Measurements from ENCODE around the gene GGT1.
"Not testable (repeated sequence)": the region's sequence is repeated elsewhere in the genome, so short reads cannot be mapped to it uniquely, and the experiment has no call there.

The GGT1 gene

DNA sequence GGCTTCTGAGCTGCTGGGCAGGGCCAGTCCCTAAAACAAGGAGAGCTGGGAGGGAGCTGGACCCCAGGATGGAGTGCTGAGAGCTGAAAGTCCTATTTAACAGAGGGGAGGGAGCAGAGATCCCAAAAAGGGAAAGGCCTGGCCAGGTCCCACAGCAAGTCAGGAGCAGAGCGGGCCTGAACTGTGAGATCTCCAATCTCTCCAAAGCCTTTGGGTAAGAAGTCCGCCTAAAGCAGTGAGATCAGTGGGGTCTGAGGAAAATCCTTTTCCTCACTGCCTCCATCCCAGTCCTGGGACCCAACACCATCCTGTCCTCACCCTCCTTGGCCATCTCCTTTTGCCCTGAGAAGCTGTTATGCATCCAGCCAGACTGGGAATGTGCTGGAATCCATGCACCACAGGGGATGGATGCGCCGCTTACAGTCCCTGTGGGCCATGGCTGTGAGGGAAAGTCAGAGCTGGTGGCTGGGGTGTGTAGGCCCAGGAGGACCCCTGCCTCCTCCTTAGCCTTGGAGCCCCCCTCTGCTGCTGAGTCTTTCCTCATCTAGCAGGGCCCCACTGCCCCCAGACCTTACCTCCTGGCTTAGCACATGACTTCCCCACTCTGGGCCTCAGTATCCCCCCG is 18.7 kb upstream of the GGT1 start:
- DNase-seq: no peak

DNA sequence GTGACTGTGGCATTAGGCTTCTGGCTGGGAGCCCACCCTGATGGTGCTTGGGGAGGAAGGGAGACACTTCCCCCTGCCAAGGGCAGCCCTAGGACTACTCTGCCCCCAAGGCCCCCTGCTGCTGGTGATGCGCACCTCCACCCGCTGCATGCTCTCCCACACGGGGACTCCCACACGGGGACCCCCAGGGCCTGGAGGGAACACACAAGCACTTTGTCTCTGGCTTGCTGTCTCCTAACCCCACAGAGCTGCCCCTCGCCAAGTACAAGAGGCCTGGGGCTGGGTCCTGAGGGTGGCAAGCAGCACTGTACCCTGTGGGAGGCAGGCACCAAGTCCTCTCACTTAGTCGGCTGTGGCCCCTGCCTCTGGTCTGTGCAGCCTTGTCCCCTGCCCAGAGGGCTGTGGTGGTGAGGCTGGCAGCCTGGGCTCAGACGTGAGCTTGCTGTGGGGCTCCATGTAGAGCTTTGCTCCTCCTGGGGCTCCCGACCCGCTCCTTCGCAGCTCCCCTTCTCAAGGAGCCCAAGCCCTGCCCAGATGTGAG is 18.1 kb upstream of the GGT1 start:
- DNase-seq: no peak

DNA sequence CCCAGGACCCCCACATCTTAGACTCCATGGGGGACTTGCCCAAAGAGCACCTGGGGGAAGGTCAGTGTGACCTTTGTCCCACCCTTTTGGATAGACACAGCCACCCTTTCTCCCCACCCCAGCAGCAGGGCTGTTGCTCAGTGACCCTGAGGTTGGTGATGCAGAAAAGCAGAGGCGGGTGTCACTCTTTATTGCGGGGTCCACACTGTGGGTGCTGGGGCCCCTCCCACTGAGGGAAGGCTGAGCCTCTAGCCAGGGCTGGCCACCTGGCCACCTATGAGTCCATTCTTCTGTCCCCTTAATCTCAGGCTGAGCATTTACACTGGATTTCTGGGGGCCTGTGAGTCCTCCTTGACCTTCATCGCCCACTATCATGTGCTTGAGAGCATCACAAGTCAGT is 17.5 kb upstream of the GGT1 start:
- no peak for DNase-seq

DNA sequence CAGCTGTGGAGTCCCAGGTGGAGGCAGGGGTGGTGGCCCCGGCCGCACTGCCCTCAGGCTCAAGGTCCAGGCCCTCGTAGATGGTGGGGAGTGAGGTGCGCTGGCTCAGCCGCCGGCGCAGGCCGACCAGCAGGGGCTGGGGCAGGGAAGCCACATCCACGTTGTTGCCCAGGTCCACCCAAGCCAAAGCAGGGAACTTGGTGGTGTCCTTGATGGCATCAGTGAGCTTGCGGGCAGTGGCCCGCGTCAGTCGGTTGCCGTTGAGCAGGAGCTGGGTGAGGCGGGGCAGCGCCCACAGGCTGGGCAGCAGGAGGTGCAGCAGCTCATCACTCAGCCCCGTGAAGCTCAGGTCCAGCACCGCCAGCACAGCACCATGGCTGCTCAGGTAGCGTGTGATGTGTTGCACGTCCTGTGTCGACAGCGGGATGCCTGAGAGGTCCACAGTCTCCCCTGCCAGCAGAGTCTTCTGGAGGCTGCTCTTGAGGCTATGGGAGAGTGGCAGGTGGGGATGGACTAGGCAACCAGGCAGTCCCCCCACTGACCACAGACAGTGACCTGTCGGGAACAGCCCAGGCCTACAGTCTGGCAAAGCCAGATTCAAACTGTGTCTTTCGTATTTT is 17.0 kb upstream of the GGT1 start:
- no peak for DNase-seq

DNA sequence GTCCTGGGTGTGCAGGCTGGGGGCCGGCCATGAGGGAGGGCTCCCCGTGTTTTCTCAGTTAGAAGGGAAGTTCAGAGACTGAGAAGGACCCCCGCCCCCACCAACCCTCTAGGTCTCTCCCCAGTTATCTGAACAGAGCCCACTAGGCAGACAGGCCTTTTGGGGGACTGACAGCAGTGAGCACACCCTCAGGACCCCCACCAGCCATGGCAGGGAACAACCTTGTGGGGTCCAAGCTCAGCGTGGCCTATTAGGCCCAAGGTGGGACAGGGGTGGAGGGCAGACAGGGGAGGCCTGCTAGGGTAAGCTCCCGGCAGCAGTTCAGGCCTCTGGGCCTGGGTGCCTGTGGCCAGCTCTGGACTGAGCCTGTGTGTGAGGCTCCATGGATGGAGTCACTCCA is 15.7 kb upstream of the GGT1 start:
- DNase-seq: no peak

DNA sequence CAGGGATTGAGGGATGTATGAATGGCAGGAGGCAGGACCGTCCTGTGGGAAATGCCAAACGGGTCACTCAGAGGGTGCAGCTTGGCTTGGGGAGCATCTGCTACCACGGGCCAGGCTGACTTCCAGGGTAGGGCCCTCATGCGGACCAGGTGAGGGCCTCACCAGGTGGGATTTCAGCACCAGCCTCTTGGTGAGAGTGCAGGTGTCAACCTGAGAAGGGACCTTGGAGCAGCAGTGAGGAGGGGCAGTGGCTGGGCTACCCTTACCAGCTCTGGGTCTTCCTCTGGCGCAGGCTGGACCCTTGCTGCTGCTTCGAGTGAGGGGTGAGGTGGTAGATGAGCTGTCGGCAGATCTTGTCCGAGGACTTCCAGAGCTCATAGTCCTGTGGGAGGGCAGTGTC is 15.0 kb upstream of the GGT1 start:
- no peak for DNase-seq

DNA sequence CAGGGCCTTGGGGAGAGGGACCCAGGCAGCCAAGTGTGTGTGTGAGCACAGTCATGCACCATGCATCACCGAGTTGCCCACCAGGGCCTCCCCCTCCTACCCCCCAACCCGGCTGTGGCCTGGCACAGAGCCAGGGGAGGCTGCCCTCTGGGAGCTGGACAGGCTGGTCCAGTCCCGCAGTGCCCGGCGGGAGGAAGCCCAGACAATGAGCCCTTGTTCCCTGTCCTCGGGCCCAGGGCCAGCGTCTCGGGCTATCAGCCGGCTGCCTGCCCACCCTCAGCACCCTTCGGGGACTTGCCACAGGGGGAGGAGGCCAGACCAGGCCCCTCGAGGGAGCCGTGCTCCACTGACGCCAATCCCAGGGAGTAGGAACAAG is 14.6 kb upstream of the GGT1 start:
- no peak for DNase-seq

DNA sequence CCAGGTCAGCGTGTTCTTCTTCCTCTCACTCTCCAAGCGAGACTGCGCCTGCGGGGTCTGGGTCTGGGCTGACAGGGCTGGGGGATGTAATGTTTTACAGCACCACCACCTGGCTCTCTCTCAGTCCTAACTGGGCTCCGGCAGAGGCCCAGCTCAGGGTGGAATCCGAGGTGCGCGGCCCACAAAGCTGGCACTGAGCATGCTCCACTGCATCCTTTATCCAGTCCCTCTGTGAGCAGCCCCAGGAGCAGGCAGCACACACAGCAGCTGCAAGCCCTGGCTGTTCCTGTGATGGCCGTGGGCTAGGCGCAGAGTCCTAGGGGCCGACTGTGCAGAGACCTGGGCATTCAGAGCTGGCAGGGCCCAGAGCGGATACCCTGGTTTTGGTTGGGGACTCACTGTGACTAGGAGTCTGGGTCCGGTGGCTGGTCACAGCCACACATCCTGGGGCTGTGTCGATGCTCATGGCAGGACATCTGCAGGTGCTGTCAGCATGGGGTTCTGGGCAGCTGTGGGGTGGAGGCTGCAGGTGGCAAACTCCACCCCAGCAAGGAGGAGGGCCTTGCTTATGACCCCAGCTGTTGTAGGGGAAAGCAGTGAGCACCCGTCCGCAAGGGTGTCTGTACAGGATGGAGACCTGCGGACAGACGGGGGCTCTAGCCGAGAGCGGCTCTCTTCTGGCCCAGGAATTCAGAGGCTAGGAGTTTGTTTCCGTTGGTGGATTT is 14.1 kb upstream of the GGT1 start:
- no peak for DNase-seq

DNA sequence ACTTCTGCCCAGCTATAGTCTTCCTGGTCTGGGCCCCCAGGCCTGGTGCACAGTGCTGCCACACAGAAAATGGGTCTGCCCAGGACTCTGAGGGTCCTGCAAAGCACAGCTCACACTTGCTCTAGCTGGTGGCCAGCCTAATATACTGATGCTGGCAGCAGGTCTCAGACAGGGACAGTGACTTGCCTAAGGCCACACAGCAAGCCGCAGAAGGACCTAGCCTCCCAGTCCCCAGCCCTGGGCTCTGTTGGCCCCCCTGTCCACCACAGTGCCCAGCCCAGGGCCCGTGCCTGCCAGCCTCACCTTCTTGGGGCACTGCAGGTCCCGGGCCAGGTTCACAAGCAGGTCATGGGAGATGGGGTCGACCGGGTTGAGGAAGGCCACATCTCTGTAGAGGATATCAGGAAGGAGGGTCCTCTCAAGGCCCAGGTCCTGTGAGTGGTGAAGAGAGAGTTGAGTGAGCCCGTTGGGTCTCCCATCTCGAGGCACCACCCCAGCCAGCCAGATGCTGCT is 13.4 kb upstream of the GGT1 start:
- no peak for DNase-seq

DNA sequence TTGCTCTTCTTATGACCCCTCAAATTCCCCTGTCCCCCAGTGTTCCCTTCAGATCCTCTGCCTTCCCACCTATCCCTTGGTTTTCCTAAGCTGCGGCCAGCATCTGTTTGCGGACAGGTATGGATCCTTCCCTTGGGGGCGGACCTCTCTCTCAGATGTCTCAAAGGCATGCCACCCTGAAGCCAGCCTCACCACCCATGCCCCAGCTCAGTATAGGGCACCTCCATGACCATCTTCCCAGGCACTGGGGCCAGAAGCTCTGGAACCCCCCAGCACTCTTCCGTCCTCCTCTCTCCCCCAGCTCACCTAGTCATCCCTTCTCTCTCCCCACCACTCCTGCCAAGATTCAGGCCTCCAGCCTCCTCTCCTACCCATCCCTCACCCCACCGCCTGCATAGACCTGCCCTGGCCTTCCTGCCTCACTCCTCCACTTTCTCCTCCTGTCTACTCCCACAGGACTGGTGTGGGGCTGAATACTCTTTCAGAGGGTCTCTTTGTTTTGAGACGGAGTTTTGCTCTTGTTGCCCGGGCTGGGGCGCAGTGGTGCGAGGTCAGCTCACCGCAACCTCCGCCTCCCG is 12.3 kb upstream of the GGT1 start:
- no peak for DNase-seq

DNA sequence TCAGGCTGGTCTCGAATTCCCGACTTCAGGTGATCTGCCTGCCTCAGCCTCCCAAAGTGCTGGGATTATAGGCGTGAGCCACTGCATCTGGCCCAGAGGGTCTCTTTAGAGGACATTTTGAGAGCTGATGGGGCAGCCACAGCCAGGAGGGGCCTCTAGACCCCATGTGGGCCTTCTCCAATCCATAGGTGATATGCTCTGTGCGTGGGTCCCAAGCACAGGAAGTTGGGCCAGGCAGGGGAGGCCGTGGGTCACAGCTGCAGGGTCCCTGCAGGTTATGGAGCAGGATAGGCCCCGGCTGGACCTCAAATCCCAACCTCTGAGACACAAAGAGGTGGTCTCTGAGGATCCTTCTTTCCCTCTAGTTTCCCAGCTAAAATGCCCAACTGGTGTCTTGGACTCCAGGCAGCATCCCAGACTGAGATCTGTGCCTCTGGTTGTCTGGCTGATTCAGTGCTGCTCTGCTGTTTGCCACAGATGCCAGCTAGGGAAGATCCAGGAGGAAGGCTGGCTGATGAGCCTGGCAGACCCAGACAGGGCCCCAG is 11.6 kb upstream of the GGT1 start:
- no peak for DNase-seq

DNA sequence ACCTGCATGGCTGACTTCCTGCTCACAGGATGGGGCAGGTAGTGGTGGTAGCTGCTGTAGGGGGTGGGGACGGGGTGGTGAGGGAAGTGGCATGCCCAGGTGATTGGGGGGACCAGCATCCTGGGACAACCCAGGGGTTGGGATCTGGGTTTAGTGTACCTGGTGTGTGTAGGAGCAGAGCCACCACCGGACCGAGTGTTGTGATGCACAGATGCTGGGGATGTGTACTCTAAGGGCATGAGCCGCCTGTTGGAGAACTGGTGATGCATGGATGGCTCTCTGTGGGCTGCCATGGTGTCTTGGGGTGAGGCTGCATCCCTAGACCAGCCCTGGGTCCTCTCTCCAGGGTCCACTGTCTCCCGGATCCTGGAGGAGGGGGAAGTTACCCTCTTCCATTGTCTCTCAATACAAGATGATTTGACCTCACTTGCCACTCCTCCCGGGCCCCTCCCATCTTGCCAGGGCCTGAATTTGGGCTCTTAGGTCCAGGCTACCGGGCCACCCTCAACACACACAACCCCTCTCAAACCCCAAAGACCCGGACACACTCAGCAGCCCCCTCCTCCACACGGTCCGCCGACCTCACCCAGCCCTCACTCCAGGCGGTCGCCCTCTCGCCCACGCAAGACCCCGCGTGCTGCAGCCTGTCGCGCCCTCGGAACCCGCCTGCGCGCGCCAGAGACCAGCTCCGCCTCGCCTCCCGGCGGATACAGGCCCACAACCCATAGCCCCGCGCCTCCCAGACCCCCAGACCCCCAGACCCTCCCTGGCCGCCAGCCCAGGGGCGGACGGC is 10.7 kb upstream of the GGT1 start:
- DNase-seq: no peak

DNA sequence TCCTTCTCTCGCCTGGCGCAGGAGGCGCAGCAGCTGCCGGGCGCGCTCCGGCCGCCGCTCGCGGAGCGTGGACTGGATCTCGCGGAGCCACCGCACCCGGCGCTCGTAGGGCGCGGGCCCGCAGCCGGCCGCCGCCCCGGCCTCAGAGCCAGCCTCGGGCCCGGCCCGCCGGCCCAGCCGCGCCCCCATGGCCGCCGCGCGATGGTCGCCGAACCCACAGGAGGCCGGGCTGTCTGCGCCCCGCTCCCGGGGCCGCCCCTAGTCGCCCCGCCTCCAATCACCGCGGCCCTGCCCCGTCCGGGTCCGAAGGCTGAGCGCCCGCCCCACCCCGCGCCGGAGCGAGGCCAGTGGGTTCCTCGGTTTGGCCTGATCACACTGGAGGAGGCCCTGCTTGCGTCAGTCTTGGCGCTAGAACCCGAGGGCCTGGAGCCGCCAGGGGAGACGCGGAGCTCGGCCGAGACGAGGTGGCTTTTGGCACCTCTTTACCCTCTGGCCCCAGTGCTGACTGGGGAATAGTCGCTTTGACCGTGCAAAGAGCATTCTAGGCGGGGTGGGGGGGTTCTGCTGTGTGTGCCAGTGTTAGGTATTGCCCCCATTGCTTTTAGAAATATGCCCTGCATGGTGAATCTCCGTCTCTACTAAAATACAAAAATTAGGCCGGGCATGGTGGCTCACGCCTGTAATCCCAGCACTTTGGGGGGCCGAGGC is 10.0 kb upstream of the GGT1 start, which contains the start of gene LRRC75B:
LRRC75B (minus strand) TSS at position 223 of the 708 bp plus-strand sequence; CDS start at position 189, 34 bp downstream.
- DNase-seq: no peak

DNA sequence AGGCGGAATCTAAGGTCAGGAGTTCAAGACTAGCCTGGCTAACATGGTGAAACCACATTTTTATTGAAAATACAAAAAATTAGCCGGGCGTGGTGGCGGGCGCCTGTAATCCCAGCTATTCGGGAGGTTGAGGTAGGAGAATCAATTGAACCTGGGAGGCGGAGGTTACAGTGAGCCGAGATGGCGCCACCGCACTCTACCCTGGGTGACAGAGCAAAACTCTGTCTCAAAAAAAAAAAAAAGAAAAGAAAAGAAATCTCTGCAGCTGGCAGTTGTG is 9.5 kb upstream of the GGT1 start:
- DNase-seq: not testable (repeated sequence)

DNA sequence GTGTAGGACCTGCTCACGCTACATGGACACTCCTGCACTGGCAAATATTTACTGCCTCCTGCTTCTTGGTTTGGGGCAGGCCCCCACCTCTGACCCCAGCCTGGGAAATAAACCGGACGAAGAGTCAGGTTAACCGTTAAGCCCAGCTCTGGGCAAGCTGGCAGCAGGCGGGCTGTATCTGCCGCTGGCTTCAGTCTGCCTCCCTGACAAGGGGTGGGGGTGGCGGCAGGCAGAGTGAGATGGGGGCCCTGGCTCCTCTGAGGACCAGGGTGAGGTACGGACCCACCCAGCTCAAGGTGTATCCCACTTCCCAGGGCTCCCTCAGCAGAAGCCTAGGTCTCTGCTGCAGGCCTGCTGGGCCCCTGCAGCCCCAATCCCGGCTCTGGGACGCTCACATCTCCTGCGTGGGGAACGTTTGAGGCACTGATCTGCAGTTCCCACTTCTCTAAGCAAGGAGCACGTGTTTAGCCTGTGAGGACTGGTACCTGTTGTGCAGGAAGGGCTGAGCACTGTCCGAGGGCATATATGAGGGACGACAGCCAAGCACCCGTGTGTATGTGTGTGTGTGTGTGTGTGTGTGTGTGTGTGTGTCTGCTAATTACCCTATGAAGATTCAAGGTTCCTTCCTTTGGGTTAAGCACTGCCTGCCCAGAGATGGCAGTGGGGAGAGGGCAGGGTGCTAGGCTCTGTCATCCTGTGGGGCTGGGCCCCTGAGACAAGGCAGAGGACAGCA is 9.0 kb upstream of the GGT1 start:
- no peak for DNase-seq

DNA sequence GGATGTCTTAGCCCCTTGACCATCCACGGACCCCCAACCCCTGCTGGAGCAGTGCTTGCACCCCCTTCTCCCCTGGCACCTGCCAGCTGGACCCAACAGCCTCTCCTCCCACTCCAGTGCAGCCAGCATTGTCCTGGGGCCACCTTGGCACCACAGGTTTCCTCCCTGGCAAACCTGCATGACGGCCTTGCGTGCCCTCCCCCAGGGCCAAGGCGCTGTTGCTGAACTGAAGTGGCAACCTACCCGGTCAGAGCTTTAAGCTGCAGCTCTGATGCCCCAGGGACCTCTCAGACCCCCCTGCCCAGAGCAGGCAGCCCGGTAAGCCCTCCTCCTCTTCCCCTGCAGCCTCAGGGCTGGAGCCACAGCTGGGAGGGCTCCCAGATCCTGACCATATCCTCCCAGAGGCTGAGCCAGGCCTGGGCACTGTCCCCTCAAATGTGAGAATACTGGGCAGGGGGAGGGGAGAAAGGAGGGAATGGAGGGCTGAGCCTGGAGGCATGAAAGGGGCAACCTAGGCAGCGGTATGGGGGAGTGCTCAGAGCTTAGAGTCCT is 8.3 kb upstream of the GGT1 start:
- no peak for DNase-seq

DNA sequence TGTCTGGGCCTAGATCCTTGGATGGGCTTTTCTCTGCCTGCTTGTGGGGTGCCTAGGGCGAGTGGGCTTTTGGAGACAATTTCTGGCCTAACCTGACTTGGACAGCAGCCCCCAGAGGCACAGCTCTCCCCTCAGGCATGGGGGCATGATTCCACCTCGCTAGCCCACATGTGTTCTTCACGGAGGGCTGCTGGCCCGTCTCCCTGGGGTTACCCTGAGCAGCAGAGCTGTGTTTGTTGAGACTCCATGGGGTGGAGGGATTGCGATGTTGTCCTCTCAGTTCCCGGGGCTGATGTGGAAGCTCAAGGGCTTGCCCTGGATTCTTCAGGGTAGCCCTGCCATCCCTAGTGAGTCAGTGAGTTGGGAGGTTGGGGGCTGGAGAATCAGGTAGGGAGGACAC is 7.8 kb upstream of the GGT1 start:
- DNase-seq: no peak

DNA sequence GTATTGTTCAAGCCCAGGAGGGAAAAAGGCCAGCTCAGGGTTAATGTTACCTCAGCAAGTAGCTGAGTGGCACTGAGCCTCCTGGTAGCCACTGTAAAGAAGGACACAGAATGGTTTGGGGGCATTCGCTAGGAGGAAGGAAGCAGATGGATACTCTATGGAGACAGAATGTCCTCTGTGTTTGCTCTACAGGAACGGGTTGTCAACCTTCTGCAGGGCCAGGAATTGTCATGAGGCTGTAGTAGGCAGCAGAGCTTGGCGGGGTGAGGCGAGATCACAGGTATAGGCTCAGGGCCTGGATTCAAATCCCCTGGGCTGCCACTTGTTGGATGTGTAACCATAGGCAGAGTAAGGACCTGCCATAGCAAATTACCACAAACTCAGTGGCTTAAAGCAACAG is 7.1 kb upstream of the GGT1 start:
- DNase-seq: no peak

DNA sequence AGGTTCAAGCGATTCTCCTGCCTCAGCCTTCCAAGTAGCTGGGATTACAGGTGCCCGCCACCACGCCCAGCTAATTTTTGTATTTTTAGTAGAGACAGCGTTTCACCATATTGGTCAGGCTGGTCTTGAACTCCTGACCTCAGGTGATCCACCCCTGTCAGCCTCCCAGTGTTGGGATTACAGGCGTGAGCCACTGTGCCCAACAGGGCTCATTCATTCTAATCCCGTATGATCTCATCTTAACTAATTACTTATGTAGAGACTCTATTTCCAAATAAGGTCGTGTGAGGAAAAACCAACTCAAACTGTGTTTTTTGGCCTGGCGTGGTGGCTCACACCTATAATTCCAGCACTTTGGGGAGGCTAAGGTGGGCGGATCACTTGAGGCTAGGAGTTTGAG is 5.9 kb upstream of the GGT1 start:
- not testable (repeated sequence) for DNase-seq

DNA sequence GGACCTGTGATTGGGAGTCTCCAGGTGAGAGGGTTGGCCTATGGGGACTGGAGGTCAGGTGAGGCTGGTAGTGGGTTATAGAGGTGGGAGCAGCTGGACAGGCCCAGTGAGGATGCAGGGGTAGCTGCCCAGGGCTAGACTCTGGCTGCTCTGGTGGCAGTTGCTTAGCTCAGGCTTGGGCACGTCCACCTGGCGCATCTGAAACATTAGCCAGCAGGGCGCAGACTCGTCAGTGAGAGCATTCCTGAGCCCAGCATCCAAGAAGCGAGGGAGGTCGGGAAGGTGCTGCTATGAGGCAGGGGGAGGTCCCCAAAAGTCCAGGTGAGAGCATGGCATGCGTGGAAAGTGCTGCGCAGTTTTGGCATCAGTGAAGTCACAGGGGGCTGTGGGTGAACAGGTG is 3.5 kb upstream of the GGT1 start:
- DNase-seq: no peak

All from activated CD4-positive, CD25-positive, alpha-beta regulatory T cell (primary cell).